Esophagus muscularis mucosa (tissue), 4 donors: ENCODE measurements around the gene DCST2. TPM values are rescaled to one million over a fixed set of nuclear protein-coding genes. Genes with fewer than 3 reads are reported as not detected.

ENCODE experiments used
- DNase-seq: peaks from one replicate; pipeline ENCODE4 v3.0.0-alpha.2; 2017; ENCODE audit errors: extremely low spot score
- H3K27ac ChIP-seq, 4 donors: fragments of 200-600 bp; sonication (generic); replicated peaks in 1 of 4; 1 replicate in 3 of 4; 2 replicates in 1 of 4; pipeline ENCODE4 v1.5.1; 2016 to 2019; ENCODE audit warnings: mild to moderate bottlenecking in 1 of 4
- H3K27me3 ChIP-seq, 4 donors: fragments of 200-600 bp; sonication (generic); one replicate each; pipeline versions ENCODE4 v1.5.1 to v1.6.0; 2016 to 2019
- H3K36me3 ChIP-seq, 4 donors: fragments of 200-600 bp; sonication (generic); one replicate each; pipeline ENCODE4 v1.5.1; 2016 to 2019
- H3K4me1 ChIP-seq, 4 donors: fragments of 200-600 bp; sonication (generic); one replicate each; pipeline ENCODE4 v1.5.1; 2016 to 2019
- H3K4me3 ChIP-seq, 4 donors: fragments of 200-600 bp; sonication (generic); 1 replicate in 2 of 4; 2 replicates in 2 of 4; pipeline ENCODE4 v1.5.1; 2016 to 2019; ENCODE audit warnings: mild to moderate bottlenecking in 4 of 4, moderate library complexity in 1 of 4
- H3K9me3 ChIP-seq, 4 donors: fragments of 200-600 bp; sonication (generic); 1 replicate in 3 of 4; 2 replicates in 1 of 4; pipeline ENCODE4 v1.5.1; 2016 to 2019
- EP300 ChIP-seq: sonication (generic); formaldehyde crosslinking; IDR thresholded peaks from one replicate; pipeline ENCODE4 v1.6.1; 2017; ENCODE audit warnings: antibody characterized with exemption
- POLR2A ChIP-seq: fragments of 450-650 bp; IDR thresholded peaks from one replicate; pipeline ENCODE4 v1.6.1; 2017; ENCODE audit warnings: antibody characterized with exemption, moderate library complexity, mild to moderate bottlenecking, low read depth
- POLR2AphosphoS5 ChIP-seq, 2 donors: sonication (generic); formaldehyde crosslinking; IDR thresholded peaks; one replicate each; pipeline ENCODE4 v1.6.1; 2017; ENCODE audit warnings: antibody characterized with exemption in 2 of 2
- WGBS: methylation state at CpG from one replicate; pipeline ENCODE4 v1.1.5; 2018; 5-methylcytosine and 5-hydroxymethylcytosine counted together
- intact Hi-C: fragments of 100-400 bp; cut with DNase I; formaldehyde crosslinking; loops from one replicate; pipeline ENCODE4 v1.15.1; 2023
- total RNA-seq, 4 donors: library from RNA; depleted of rRNA; stranded (reverse); fragments of >200 nt; gene quantifications; one replicate each; pipeline versions ENCODE4 v1.1.0 to v1.2.1, GENCODE V29; 2016
- TF ChIP-seq, protein P1 (sequence below), 3 experiments: fragments of 200-600 bp in 2 of 3; fragments of 450-650 bp in 1 of 3; sonication (generic) in 2 of 3; IDR thresholded peaks; one replicate each; pipeline ENCODE4 v1.5.1; 2017 to 2019; ENCODE audit warnings: antibody characterized with exemption in 3 of 3, mild to moderate bottlenecking in 2 of 3, moderate library complexity in 1 of 3

DCST2 gene
- total RNA-seq, 4 donors from 2014 or later, result 0.11 to 0.19 TPM; not detected in 2

GRCh38 chr1:155072531-155073289, 39.1 kb upstream of the DCST2 start:
- no peak for DNase-seq
- H3K9me3 ChIP-seq, result no peaks in the 10 kb centered on the region
- H3K27me3 ChIP-seq, result no peaks in the 10 kb centered on the region
- no peak overlapping the region for H3K4me3 ChIP-seq
- peaks cover 0 to 4% (median 0%) of the 10 kb centered on the region in 4 donors for H3K36me3 ChIP-seq
- peaks cover 18 to 25% (median 21%) of the 10 kb centered on the region in 4 donors for H3K4me1 ChIP-seq
- TF ChIP-seq POLR2AphosphoS5 (IDR thresholded peaks at IDR 0.05) (no peak), POLR2A (no peak), EP300 (no peak)
- TF ChIP-seq, protein P1, sequence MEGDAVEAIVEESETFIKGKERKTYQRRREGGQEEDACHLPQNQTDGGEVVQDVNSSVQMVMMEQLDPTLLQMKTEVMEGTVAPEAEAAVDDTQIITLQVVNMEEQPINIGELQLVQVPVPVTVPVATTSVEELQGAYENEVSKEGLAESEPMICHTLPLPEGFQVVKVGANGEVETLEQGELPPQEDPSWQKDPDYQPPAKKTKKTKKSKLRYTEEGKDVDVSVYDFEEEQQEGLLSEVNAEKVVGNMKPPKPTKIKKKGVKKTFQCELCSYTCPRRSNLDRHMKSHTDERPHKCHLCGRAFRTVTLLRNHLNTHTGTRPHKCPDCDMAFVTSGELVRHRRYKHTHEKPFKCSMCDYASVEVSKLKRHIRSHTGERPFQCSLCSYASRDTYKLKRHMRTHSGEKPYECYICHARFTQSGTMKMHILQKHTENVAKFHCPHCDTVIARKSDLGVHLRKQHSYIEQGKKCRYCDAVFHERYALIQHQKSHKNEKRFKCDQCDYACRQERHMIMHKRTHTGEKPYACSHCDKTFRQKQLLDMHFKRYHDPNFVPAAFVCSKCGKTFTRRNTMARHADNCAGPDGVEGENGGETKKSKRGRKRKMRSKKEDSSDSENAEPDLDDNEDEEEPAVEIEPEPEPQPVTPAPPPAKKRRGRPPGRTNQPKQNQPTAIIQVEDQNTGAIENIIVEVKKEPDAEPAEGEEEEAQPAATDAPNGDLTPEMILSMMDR (IDR thresholded peaks at IDR 0.05), result no peak
- no peak overlapping the region for H3K27ac ChIP-seq
- intact Hi-C loops, result no loop called here
- WGBS, result 68% methylated on average over 7 of the region's 7 CpGs

GRCh38 chr1:155071701-155072100, 38.1 kb upstream of the DCST2 start:
- no peak for DNase-seq
- H3K27ac ChIP-seq, result peak overlapping the region in 3 of 4 donors; percentile 71 to 77 (median 75)
- 71% methylated on average over 14 of the region's 14 CpGs for WGBS

DNA sequence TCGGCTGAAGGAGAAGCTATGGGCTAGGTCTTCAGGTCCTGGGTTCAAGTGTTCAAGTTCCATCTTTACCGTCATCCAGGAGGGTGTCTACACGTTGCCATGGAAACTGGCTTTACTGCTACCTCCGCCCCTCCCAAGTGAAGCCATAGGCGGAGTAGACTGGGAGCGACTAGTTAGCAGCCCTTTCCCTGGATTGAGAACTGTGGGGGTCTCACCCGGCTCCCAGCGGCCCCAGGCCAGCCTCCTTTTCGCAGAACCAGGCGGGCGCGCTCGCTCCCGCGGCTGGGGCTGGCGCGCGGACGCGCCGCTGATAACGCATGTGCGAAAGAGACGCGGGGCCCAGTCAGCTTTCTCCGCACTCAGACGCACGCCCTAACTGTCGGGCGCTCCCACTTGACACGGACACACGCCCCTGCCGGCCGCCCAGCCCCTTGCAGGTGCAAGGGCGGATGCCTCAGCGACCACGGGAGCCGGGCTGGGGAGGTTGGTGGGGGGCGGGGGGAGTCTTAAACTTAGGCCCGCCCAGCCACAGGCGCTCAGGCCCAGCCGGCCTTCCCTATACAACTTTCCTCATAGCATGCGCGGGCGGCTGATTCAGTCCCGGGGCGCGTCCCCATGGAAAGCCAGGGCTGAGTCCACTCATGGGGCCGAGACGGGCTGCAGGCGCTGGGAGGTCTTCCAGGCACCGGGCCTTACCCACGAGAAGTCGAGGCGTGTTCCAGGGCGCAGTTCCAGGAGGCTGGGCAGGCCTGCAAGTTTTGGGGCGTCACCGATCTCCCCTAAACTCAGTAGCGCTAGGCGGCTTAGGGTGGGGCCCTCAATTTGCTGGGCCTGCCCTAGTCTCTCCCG, 37.4 kb upstream of the DCST2 start:
- intact Hi-C loops, result no loop called here
- H3K4me3 ChIP-seq, result peak overlapping the region; percentile 54 to 62 (median 57)
- TF ChIP-seq POLR2A, result no peak
- TF ChIP-seq, protein P1 (IDR thresholded peaks at IDR 0.05), result peak; percentile 30 to 60 (median 40)
- TF ChIP-seq POLR2AphosphoS5 (IDR thresholded peaks at IDR 0.05), result peak; percentile 45 to 55
- no peak for TF ChIP-seq EP300

More at GRCh38 chr1:155071701-155072100, 38.1 kb upstream of the DCST2 start:
- Histone ChIP-seq H3K4me3 (peak overlapping the region in 2 of 4 donors; percentile 54 to 57), H3K36me3 (peaks cover 0 to 5% (median 2%) of the 10 kb centered on the region in 4 donors), H3K27me3 (no peaks in the 10 kb centered on the region), H3K4me1 (peaks cover 18 to 25% (median 21%) of the 10 kb centered on the region in 4 donors), H3K9me3 (no peaks in the 10 kb centered on the region)
- intact Hi-C loops, result no loop called here
- TF ChIP-seq, protein P1 (IDR thresholded peaks at IDR 0.05), result no peak
- TF ChIP-seq POLR2A, result no peak
- no peak for TF ChIP-seq POLR2AphosphoS5 (IDR thresholded peaks at IDR 0.05)
- no peak for TF ChIP-seq EP300

DNA sequence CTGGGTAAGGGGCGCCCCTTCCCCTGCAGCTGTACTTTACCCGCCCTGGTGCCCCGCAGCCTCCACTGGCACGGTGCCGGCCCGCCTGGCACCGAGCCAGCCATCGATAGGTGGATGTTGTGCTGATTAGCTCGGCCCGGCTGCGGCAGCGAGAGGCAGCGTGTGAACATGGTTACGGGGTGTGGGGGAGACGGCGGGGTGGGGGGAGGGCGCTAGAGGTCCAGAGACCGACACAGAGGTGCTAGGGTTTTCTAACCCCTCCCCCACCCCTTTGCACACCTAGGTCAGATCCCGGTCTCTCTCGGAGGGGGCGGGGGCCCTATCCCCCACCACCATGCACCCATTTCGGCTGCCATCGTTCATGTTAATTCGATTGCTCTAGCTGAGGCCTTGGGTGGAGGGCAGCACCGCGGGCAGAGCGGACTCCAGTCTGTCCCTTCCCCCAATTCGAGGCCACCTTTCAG, 36.6 kb upstream of the DCST2 start:
- Histone ChIP-seq H3K4me1 (peaks cover 18 to 25% (median 21%) of the 10 kb centered on the region in 4 donors), H3K27me3 (no peaks in the 10 kb centered on the region), H3K36me3 (peaks cover 0 to 5% (median 3%) of the 10 kb centered on the region in 4 donors), H3K27ac (peak overlapping the region in 3 of 4 donors; percentile 68 to 77 (median 75)), H3K4me3 (peak overlapping the region; percentile 54 to 62 (median 57)), H3K9me3 (no peaks in the 10 kb centered on the region)
- no peak for DNase-seq
- 27% methylated on average over 24 of the region's 28 CpGs for WGBS
- intact Hi-C loops, result no loop called here
- TF ChIP-seq, protein P1 (IDR thresholded peaks at IDR 0.05), result no peak
- TF ChIP-seq EP300 (no peak), POLR2A (no peak), POLR2AphosphoS5 (IDR thresholded peaks at IDR 0.05) (no peak)

More for the DNA sequence above, 37.4 kb upstream of the DCST2 start:
- WGBS, result 21% methylated on average over 12 of the region's 61 CpGs
- Histone ChIP-seq H3K27me3 (no peaks in the 10 kb centered on the region), H3K27ac (peak overlapping the region; percentile 68 to 77 (median 73)), H3K36me3 (peaks cover 0 to 5% (median 3%) of the 10 kb centered on the region in 4 donors), H3K9me3 (no peaks in the 10 kb centered on the region), H3K4me1 (peaks cover 18 to 25% (median 21%) of the 10 kb centered on the region in 4 donors)
- no peak for DNase-seq
